ENCODE data around the gene RDH14.

The RDH14 gene

GRCh38 chr2:18560031-18560796, at the start of gene RDH14:
TSS of gene RDH14 (minus strand) at chr2:18560653. CDS start at chr2:18560572, 81 bp downstream.
- DNase-seq: peak; percentile 94 to 97

- no peak for DNase-seq
Measured at GRCh38 chr2:18610090-18610489, 49.6 kb upstream of the RDH14 start.

GRCh38 chr2:18605115-18605514, 44.7 kb upstream of the RDH14 start:
- DNase-seq: no peak

GRCh38 chr2:18604531-18604885, 44.1 kb upstream of the RDH14 start:
- no peak for DNase-seq

GRCh38 chr2:18603854-18604530, 43.5 kb upstream of the RDH14 start:
- DNase-seq: no peak

GRCh38 chr2:18602298-18602697, 41.8 kb upstream of the RDH14 start:
- DNase-seq: no peak

- no peak for DNase-seq
Measured at GRCh38 chr2:18600255-18600613, 39.8 kb upstream of the RDH14 start.

- DNase-seq: peak in 1 of 2 experiments; percentile 12
Measured at GRCh38 chr2:18599509-18600254, 39.2 kb upstream of the RDH14 start.

GRCh38 chr2:18598848-18599484, 38.5 kb upstream of the RDH14 start:
- DNase-seq: no peak

- DNase-seq: no peak
Measured at GRCh38 chr2:18597618-18598017, 37.2 kb upstream of the RDH14 start.

GRCh38 chr2:18596993-18597392, 36.5 kb upstream of the RDH14 start:
- DNase-seq: no peak

- no peak for DNase-seq
Measured at GRCh38 chr2:18593496-18593895, 33.0 kb upstream of the RDH14 start.

GRCh38 chr2:18592372-18592771, 31.9 kb upstream of the RDH14 start:
- DNase-seq: no peak

- no peak for DNase-seq
Measured at GRCh38 chr2:18589354-18589753, 28.9 kb upstream of the RDH14 start, which contains the start of gene NT5C1B. TSS of gene NT5C1B (minus strand) at chr2:18589569. CDS start at chr2:18589468, 101 bp downstream.

- no peak for DNase-seq
Measured at GRCh38 chr2:18588802-18589201, 28.3 kb upstream of the RDH14 start.

GRCh38 chr2:18588049-18588448, 27.6 kb upstream of the RDH14 start:
- DNase-seq: no peak

- no peak for DNase-seq
Measured at GRCh38 chr2:18585526-18585925, 25.1 kb upstream of the RDH14 start.

GRCh38 chr2:18584608-18584954, 24.1 kb upstream of the RDH14 start:
- DNase-seq: no peak

GRCh38 chr2:18583905-18584607, 23.6 kb upstream of the RDH14 start:
- DNase-seq: no peak

GRCh38 chr2:18580606-18581005, 20.2 kb upstream of the RDH14 start:
- no peak for DNase-seq

- DNase-seq: no peak
Measured at GRCh38 chr2:18578033-18578432, 17.6 kb upstream of the RDH14 start.

- DNase-seq: peak; percentile 43 to 44
Measured at GRCh38 chr2:18566145-18566769, 5.8 kb upstream of the RDH14 start.

- DNase-seq: no peak
Measured at GRCh38 chr2:18560797-18561085, 288 bp upstream of the RDH14 start.

Measured in NCI-H2081 (cell line).